DMS114 treated with DMSO at 0.1 percent for 48 hours (cell line): ENCODE results near the gene CRCP.
"Not testable (repeated sequence)": the region's sequence is repeated elsewhere in the genome, so short reads cannot be mapped to it uniquely, and the experiment has no call there.

Experiments
- DNase-seq: peaks from one replicate; lab custom pipeline; 2025; ENCODE audit not compliant: unreplicated experiment; lab: John Stamatoyannopoulos, UW

Gene CRCP

DNA sequence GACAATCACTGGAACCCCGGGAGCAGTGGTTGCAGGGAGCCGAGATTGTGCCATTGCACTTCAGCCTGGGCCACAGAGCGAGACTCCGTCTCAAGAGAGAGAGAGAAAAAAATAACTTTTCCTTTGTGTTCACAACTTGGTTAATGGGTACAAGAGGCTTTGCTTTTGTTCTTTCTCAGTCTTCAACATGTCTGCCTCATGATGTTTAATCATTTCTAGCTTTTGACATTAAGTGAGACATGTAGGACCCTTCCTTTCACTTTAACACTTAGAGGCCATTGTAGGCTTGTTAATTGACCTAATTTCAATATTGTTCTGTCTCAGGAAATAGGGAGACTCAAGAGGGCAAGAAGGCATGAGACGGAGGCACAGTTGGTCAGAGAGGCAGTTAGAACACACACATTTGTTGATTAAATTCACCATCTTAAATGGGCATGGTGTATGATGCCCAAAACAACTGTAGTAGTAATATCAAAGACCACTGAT, 9.3 kb upstream of the CRCP start:
- DNase-seq, result no peak

DNA sequence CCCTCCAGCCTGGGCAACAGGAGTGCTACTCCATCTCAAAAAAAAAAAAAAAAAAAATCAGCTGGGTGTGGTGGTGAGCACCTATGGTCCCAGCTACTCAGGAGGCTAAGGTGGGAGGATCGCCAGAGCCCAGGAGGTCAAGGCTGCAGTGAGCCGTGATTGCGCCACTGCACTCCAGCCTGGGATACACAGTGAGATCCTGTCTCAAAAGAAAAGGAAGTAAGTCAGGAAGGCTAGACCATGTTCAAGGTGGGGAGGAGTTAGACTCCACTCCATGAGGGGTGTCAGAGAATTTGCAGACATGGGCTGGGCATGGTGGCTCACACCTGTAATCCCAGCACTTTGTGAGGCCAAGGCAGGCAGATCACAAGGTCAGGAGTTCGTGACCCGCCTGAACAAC, 6.2 kb upstream of the CRCP start:
- not testable (repeated sequence) for DNase-seq

DNA sequence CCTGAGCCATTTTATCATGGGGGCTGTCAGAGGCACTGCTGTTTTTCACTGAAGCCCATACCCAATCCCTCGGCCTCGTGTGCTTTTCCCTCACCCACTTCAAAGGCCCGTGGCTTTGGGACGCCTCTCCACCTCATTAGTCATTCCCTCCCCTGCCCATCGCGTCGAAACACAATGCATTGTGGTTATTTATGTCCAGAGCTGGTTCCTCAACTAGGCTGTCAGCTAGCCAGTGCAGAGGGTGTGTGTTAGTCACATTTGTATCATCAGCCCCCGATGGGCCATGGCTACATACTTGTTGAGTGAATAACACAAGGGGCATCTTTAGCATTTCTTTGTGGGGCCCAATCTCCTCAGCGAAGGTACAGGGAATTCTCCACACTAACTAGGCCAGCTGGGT, 3.8 kb upstream of the CRCP start:
- DNase-seq, result no peak

DNA sequence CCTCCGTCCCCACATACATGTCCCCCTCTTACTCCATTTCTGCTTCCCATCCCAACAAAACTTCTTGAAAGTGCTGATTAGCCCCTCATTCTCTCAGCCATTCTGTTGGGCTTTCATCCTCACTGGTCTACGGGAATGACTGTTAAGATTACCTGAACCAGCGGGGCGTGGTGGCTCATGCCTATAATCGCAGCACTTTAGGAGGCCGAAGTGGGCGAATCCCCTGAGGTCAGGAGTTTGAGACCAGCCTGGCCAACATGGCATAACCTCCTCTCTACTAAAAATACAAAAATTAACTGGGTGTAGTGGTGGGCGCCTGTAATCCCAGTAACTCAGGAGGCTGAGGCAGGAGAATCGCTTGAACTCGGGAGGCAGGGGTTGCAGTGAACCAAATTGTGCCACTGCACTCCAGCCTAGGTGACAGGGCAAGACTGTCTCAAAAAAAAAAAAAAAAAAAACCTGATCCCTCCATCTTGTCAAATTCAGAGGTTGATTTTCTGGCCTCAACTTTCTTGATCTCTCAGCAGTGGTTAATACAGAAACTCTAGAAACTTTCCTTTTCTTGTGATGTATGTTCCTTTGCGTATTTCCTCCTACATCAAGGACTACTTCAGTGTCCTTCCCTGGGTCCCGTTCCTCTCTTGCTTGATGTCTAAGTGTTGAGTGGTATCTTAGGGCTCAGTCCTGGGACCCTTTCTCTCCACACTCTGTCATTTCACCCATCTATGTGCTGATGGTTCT, 2.2 kb downstream of the CRCP start:
- not testable (repeated sequence) for DNase-seq

DNA sequence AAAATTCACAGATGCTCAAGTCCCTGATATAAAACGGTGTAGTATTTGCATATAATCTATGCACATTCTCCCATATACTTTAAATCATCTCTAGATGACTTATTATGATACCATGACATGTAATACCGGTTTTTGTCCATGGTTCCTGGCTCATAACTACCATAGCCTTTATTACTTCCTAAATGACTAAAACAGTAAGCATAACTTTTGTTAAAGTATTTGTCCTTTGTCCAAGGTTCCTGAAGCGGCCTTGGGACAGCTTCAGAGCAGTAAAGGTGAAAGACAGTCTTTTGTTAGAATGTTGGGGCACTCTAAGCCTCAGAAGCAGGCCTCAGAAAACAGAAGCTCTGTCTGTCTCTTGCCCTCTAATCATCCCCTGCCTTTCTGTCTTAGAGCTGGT, 4.0 kb downstream of the CRCP start:
- DNase-seq, result no peak

DNA sequence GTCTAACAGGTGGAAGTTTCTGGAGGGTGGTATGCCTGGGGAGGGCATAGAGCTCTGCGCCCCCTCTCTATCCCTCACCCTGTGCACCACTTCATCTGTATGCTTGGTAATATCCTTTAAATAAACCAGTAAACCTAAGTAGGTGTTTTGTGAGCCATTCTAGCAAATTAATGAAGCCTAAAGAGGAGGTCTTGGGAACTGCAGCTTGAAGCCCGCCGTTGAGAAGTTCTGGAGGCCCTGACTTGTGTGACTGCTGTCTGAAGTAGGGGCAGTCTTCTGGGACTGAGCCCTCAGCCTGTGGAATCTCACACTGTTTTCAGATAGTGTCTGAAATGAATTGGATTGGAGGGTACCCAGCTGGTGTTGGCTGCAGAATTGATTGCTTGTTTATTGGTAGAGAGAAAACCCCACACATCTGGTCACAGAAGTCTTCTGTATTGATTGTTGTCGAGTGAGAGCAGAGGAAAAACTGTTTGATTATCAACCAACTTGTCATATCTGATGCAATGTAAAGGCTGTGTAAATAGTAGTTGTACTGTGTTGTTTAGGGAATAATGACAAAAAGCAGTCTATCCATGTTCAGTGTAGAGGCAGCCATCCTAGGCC, 4.7 kb downstream of the CRCP start:
- no peak for DNase-seq

DNA sequence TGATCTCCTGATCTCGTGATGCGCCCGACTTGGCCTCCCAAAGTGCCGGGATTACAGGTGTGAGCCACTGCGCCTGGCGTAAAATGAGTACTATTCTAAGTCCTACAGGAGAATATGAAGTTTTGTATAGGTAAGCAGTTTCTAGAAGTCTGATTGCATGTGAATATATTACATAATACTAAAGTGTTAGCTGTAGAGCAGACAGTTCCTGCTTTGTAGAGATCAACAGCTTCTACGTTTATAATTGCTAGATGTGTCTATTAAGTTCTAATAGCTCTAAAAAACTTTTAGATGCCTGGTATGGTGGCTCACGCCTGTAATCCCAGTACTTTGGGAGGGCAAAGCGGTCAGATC, 8.5 kb downstream of the CRCP start:
- no peak for DNase-seq

DNA sequence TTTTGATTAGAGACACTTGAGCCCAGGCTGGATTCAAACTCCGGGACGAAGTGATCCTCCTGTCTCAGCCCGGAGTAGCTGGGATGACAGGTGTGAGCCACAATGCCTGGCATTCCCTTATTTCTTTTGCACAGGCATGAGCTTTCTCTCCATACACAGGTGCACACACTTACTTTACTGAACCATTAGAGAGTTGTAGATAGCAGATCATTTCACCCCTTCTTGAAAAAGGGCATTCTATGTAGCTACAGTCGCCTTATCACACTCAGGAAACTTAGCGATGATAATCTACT, 9.9 kb downstream of the CRCP start:
- DNase-seq, result not testable (repeated sequence)

DNA sequence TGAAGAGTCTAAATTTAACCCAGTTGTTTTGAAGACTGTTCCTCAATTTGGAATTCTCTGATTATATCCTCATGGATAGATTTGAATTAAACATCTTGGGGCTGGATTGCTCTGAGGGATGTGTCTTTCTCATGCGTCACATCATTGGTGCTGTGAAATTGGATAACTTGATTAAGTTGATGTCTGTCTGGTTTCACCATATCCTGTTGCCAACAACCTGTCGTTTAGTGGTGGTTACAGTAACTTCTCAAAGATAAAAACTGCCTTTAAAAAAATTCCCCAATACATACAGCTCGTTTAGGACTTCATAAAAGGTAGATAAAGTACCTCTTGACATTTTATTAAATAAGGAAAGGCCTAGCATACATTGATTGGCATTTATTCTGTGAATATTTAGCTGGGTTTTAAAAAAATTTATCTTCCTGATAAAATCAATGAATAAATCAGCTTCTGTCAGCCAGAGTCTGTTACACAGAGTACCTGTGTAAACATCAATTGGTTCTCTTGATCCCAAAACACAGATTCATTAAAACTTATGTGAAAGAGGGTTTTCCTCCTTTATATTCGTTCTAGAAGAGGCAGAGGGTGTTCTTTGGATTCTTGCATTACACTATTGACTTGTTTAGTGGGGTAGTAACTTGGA, 10.5 kb downstream of the CRCP start:
- DNase-seq, result no peak

DNA sequence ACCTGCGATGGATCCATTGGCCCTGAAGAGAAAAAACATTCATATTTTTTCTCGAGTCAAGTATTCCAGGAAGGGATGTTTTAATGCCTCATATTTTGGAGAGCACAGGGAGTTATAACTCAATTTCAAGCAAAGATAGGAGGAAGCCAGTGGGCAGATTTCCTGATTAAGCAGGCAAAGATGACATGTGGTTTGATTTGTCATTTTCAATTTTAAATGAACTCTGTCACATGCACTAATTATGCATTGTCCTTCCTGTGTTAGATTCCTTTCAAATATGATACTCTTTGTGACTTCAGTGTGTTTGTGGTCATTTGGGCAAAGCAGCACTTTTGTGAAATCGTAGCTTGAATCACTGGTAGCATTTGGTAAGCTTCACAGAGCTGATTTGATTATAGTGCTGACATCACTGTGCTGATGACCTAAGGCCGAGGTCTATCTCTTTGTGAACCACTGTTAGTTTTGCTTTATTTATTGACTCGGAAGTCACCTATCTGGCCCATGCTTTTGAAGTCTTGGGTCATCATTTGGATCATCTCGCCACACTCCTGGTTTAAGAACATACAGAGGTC, 11.2 kb downstream of the CRCP start:
- not testable (repeated sequence) for DNase-seq

DNA sequence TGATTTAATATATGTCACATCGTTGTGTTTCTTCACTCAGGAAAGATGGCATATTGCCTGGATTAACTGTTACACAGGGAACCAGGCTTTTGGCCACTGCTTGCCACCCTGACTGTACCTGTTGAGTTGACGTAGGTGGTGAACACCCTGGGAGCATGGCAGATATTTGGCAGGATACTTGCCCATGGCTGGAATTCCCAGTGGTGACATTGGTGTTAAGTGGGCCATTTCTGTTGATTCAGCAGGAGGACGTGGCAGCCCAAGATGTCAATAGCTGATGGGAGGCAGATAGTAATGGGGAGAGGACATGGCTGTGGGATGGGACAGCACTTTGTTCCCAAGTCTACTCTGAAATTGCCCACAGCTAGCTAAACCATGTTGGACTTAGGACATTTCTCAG, 12.5 kb downstream of the CRCP start:
- not testable (repeated sequence) for DNase-seq

DNA sequence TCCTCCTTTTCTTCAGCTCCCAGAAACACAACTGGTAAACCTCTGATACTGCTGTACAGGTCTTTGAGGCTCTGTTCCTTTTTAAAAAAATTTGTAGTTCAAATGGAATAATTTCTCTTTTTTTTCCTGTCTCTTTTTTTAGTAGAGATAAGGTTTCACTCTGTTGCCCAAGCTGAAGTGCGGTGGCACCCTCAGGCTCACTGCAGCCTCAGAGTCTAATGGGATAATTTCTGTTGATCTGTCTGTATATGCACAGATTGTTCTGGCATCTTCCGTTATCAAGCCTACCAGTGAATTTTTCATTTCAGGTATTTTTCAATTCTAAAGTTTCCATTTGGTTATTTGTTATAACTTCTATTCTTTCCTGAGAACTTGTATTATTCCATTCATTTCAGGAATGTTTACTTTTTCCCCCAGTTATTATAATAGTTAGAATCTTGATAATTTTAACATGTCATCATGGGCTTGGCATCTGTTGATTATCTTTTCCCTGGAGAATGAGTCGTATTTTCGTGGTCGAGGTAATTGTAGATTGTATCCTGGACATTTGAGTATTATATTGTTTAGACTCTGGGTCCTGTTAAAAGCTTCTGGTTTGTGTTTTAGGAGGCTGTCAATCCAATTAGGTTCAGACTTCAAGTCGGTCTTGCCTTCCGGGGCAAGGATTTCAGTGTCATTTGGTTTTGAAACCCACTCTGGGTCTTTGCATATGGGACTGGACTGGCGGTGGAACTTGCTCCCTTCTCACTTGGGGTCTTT, 24.5 kb downstream of the CRCP start:
- no peak for DNase-seq

DNA sequence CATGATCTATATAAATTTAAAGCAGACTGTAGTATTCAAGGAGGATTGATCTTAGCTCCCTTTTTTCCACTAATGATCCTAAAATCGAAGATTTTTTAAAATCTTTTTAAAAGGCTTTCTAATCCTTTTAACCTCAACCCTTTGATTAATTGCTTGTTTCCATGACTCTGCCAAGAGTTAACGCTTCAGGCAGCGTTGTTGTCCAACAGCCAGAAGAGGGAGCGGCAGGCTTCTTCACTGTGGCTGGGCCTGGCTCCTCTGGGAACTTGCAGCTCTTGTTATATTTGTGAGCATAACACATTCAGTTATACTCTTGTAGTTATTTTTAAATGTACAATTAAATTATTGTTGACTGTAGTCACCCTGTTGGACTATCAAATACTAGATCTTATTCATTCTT, 26.3 kb downstream of the CRCP start:
- no peak for DNase-seq

DNA sequence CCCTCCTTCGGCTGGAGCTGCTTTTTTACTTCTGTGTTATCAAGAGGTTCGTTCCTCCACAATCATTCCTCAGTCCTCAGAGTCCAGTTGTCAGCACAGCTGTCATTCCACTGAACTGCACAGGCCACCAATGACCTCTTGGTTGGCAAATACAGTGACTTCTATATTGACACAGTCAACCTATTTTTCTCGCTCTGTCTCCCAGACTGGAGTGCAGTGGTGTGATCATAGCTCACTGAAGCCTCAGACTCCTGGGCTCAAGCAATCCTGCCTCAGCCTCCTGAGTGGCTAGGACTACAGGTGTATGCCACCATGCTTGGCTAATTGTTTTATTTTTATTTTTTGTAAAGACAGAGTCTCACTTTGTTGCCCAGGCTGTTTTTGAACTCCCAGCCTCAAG, 27.7 kb downstream of the CRCP start:
- DNase-seq, result no peak

DNA sequence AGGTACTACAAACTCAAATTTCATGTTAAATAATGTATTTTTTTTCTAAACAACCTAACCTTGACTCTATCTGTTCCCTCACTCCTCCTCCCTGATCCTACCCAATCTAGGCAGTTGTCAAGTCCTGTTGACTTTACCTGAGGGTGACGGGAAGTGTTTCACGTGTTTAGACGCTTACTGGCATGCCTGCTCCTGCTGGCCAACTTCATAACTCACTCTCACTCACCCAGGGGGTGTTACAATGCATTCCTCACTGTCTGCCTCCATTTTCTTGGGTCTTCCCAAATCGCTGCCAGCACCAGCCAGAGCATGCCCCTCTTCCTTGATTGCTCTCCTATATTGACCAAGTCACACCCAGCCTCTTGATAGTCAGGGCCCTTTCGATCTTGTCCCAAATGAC, 28.3 kb downstream of the CRCP start:
- DNase-seq, result no peak

DNA sequence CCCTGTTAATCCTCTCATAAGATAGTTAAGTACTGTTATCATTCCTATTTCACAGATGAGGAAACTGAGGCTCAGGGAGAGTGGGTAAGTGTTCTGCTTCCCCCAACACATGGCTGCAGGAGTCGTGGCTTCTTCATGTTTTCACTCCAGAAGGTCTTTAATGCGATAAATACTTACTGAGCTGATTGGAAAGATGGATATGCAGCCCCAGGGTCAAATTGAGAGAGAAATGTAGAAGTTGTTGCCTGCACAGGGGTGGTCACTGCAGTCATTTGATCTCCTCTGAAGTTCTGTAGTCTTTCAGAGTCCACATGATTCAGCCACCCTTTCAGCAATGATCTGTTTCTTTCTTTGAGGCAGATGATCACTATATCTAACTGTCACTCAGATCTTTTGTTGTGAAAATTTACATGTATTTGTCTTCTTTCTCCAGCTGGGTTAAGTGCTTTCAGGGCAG, 29.3 kb downstream of the CRCP start:
- DNase-seq, result no peak

DNA sequence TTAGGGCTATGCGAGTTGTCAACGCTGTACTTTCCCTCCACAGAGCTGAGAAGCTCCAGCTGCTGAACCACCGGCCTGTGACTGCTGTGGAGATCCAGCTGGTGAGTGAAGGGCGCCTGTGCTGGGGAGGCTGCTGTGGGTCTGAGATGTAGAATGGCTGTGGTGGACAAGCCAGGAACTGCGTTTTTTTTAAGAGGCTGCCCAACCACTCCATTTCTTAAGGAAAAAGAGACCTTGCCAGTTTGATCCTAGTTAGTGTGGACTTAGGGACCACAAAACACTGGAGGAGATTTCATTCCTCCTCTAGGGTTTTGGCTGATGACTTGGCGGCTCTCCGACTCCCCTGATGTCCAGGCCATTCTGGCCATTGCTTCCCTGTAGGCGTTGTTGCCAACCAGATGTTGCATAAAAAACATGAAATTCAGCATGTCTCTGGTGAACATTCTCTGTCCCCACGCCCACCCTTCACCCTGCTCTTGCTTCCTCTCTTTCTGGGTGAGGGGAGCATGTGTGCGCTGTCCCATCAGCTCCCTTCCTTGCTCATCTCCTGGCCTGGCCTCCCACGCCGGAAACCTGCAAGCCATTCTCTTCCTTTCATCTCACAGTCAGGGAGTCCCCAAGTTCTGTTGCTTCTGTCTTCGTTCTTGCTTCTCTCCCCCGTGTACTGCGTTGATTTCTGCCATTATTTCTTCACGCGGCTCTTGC, 30.9 kb downstream of the CRCP start:
- no peak for DNase-seq

DNA sequence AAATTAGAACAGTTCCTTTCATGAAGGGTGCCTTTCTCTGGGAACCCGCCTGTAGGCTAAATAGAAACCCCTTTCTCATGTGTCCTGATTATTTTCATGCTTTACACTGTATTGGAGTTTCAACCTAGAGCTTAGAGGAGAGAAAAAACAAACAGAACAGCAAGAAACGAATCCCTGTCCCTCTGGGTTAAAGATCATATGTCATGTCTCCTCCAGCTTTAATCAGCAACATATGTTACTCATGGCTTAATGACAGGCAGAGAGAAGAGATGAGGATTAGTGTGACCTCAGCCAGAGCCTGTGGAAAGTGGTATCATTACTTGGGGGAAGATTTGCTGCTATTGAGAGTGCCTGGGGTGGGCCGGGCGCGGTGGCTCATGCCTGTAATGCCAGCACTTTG, 32.1 kb downstream of the CRCP start:
- no peak for DNase-seq

DNA sequence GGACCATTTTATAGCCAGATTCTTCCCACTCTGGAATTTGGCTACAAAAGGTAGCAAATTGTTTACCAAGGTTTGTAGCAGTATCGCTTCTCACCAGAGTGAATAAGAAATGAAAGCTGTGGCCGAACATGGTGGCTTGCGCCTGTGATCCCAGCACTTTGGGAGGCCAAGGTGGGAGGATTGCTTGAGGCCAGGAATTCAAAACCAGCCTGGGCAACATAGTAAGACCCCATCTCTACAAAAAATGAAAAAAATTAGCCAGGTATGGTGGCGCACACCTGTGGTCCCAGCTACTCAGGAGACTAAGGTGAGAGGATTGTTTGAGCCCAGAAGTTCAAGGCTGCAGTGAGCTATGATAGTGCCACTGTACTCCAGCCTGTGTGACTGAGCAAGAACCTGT, 33.0 kb downstream of the CRCP start:
- DNase-seq, result not testable (repeated sequence)

DNA sequence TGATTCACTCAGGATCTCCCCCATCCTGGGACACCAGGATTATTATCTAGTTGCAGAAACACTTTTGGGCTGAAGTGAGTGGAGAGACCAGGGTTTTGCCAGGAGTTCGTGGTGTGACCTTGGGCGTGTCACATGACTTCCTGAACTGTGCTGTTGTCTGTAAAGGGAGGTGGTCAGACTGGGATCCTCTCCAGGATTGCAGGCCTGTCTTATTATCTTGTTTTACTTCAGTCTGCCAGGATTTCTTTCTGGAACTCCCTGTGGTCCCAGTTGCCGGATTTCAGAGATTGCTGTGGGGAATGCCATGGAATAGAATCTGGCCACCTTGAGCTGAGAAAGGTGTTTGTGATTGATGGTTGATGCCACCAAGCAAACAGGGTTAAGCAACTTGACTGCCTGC, 35.8 kb downstream of the CRCP start:
- DNase-seq, result no peak
